GM12878 (cell line): ENCODE data around the gene DMKN. TPM values are rescaled to one million over a fixed set of nuclear protein-coding genes. Genes with fewer than 3 reads are reported as not detected.

Experiments used
- CEBPB ChIP-seq, 2 experiments: fragments of 150-350 bp in 1 of 2; IDR thresholded peaks; 2 replicates each; pipeline ENCODE4 v1.6.1; 2012 to 2014; ENCODE audit warnings: low read depth in 2 of 2, low read length in 2 of 2, borderline replicate concordance in 1 of 2, inconsistent platforms in 1 of 2
- ELK1 ChIP-seq: IDR thresholded peaks from 2 replicates; pipeline ENCODE4 v1.6.1; 2012; ENCODE audit warnings: low read depth, low read length, improper control_type of control experiment
- HDAC6 ChIP-seq: fragments of 200-600 bp; sonication (generic); IDR thresholded peaks from one replicate; pipeline ENCODE4 v1.8.0; 2017; ENCODE audit warnings: antibody characterized with exemption; ENCODE audit not compliant: unreplicated experiment
- IKZF2 ChIP-seq, 2 experiments: fragments of 450-650 bp; IDR thresholded peaks; 2 replicates each; pipeline ENCODE4 v1.6.1; 2017; ENCODE audit warnings: mild to moderate bottlenecking in 2 of 2, moderate library complexity in 2 of 2
- KLF5 ChIP-seq: fragments of 450-650 bp; IDR thresholded peaks from 2 replicates; pipeline ENCODE4 v1.6.1; 2014; ENCODE audit warnings: mild to moderate bottlenecking; ENCODE audit not compliant: partially characterized antibody
- PRDM15 ChIP-seq: fragments of 450-650 bp; formaldehyde crosslinking; IDR thresholded peaks from 2 replicates; pipeline ENCODE4 v1.4.0; 2020; ENCODE audit warnings: mild to moderate bottlenecking, moderate library complexity
- SKIL ChIP-seq: fragments of 450-650 bp; IDR thresholded peaks from 2 replicates; pipeline ENCODE4 v1.6.1; 2017; ENCODE audit warnings: mild to moderate bottlenecking, low read depth, inconsistent platforms; ENCODE audit not compliant: poor library complexity, severe bottlenecking
- polyA plus RNA-seq, 11 experiments: library from polyadenylated mRNA; depleted of rRNA in 4 of 11; unstranded in 6 of 11; stranded (reverse) in 5 of 11; fragments of >200 nt; fragmentation: Nextera tagmentation in 4 of 11; fragmentation: Illumina TruSeq in 1 of 11; extraction: Ambion mirVana in 4 of 11; extraction: Trizol in 1 of 11; gene quantifications; 1 replicate in 1 of 11; 2 replicates in 10 of 11; pipeline versions ENCODE4 v1.2.1 to v1.2.3, GENCODE V29; 2011 to 2016; ENCODE audit warnings: inconsistent platforms in 2 of 11, missing spikeins in 2 of 11, low read depth in 1 of 11
- total RNA-seq, 4 experiments: library from RNA; depleted of rRNA in 3 of 4; stranded (reverse); fragments of >200 nt in 3 of 4; fragmentation: Illumina TruSeq in 1 of 4; extraction: Trizol in 1 of 4; gene quantifications; 2 replicates each; pipeline versions ENCODE4 v1.2.1 to v1.2.3, GENCODE V29; 2013 to 2021

DMKN gene
- total and polyA plus RNA-seq, 10 of the 15 experiments (the other 5 are each of a cell fraction or from before 2014, with no cell fraction given) = 36.4 to 114 (median 58.6) TPM

- TF ChIP-seq PRDM15 (CRISPR knock-in tag) (no peak), IKZF2 (IDR thresholded peaks at IDR 0.05) (no peak), ELK1 (no peak), SKIL (no peak), HDAC6 (no peak), CEBPB (IDR thresholded peaks at IDR 0.05; ENCODE audit: borderline replicate concordance in 1 of 2, low read depth in 2 of 2, low read length in 2 of 2) (no peak), KLF5 (no peak)
- TF ChIP-seq, all 136 proteins: peak for 0
Measured at GRCh38 chr19:35508129-35508528, 5.3 kb downstream of the DMKN start (continued).
